NCI-H446 treated with DMSO at 0.1 percent for 48 hours (cell line): ENCODE data around the gene TMEM135.
"Not testable (repeated sequence)": the region's sequence is repeated elsewhere in the genome, so short reads cannot be mapped to it uniquely, and the experiment has no call there.

Source experiments
- DNase-seq: peaks from one replicate; lab custom pipeline; 2025; lab: John Stamatoyannopoulos, UW

Gene TMEM135

DNA sequence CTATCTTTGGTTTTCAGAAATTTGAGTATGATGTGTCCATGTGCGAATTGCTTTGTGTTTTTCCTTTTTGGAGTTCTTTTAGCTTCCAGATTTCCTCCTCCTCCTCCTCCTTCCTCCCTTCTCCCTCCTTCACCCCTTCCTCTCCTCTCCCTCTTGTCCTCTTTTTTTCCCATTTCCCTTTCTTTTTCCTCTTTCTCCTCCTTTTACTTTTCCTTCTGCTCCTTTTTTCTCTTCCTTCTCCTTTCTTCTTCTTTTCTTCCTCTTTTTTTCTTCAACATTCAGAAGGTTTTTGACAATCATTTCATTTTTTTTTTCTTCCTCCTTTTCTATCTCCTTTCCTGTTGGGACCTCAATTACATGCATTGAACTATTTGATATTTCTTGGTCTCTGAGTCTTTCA, 104.9 kb downstream of the TMEM135 start:
- DNase-seq = no peak

DNA sequence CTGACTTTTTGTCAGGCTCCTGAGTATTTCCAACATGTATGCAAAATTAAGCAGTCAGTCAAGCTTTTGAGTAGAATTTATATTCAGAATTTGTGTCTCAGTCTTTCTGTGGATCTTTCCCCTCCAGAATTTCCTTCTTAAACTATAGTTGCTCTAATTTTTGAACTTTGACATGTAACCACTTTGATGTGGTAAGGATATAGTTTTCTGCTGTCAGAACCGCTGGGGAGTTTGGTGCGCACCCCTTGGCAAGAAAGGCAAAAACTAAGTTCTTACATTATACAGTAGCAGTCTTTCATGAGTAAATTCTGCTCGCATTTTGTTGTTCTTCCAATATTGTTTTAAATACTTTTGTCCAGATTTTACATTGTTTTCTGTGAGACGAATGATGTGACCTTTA, 105.9 kb downstream of the TMEM135 start:
- no peak for DNase-seq

DNA sequence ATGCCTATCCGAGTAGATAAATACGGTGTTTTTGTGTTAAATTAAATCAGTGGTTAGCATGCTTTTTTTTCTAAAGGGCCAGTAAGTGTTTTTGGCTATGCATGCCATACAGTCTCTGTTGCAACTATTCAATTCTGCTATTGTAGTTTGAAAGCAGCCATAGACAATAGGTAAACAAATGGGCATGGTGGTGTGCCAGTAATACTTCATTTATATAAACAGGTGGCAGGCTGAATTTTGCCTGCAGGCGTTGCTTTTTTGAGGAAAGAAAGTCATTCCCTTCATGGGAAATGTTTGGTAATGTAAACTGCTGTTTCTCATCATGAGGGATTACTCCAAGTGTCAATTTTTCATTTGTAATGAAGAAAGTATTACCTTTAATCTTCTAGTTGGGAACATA, 106.5 kb downstream of the TMEM135 start:
- DNase-seq = no peak

DNA sequence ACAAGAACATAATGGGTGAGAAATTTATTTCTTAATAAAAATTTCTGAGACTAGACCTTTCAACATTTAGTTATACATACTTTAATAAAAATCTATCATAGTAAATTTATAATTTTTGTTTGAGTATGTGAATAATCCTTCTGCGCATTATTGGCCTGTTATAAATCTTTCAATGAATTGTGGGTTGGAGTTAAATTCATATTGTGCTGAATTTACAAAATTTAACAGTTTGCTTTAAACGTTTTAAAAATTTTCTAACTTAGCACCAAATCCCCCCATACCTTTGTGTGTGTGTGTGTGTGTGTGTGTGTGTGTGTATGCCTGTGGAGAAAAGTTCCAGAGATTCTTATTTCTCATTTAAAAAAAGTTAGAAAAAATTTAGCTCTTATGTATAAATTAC, 111.0 kb downstream of the TMEM135 start:
- no peak for DNase-seq

DNA sequence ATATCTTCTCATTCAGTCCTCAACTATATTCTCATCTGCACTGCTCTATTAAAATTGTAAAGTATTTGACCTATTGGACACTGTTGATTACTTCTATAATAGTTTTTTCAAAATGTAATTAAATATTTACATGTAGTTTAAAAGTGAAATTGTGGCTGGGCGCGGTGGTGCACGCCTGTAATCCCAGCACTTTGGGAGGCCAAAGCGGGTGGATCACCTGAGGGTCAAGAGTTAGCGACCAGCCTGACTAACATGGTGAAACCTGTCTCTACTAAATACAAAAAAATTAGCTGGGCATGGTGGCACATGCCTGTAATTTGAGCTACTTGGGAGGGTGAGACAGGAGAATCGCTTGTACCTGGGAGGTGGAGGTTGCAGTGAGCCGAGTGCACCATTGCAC, 112.0 kb downstream of the TMEM135 start:
- DNase-seq = not testable (repeated sequence)

DNA sequence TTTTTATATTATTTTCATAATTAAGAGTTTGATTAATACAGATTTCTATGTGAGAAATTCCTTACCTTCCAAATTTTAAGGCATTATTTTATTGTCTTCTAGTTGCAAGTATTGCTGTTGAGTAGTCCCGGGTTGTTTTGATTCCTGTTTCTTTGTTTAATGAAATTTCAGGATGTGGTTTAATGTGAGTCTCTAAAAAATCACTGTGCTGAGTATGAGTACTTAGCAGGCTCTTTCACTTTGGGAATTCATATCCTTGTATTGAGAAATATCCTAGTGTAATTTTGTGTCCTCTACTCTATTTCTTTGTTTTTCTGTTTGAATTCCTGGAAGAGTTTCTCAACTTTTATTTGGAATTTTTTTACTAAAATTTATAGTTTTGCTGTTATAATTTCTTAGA, 113.2 kb downstream of the TMEM135 start:
- DNase-seq = no peak

DNA sequence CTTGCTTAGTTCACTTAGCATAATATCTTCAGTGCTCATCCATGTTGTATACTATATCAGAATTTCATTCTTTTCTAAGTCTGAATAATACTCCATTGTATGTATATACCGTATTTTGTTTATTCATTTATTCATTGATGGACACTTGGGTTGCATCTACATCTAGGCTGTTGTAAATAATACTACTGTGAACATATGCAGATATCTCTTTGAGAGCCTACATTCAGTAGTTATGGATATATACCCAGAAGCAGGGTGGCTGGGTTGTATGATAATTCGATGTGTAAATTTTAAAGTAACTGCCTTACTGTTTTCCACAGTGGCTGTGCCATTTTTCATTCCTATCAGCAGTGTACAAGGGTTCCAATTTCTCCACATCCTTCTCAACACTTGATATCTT, 116.5 kb downstream of the TMEM135 start:
- no peak for DNase-seq

DNA sequence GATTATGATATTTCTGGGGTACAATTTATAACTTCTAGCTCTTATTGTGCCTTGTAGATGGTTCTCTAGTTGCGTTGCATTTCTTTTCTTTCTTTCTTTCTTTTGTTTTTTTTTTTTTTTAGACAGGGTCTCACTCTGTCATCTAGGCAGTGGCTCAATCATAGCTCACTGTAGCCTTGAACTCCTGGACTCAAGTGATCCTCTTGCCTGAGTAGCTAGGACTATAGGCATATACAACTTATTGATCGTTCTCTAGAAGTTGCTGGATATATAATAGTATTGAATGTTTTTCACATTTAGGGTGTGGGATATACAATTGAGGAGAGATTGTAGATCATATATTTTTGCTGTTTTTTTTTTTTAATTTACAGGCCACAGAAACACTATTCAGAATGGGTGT, 119.2 kb downstream of the TMEM135 start:
- no peak for DNase-seq

DNA sequence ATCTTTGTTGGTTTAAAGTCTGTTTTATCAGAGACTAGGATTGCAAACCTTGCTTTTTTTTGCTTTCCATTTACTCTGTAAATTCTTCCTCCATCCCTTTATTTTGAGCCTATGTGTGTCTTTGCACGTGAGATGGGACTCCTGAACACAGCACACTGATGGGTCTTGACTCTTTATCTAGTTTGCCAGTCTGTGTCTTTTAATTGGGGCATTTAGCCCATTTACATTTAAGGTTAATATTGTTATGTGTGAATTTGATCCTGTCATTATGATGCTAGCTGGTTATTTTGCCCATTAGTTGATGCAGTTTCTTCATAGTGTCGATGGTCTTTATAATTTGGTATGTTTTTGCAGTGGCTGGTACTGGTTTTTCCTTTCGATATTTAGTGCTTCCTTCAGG, 131.3 kb downstream of the TMEM135 start:
- DNase-seq = not testable (repeated sequence)

DNA sequence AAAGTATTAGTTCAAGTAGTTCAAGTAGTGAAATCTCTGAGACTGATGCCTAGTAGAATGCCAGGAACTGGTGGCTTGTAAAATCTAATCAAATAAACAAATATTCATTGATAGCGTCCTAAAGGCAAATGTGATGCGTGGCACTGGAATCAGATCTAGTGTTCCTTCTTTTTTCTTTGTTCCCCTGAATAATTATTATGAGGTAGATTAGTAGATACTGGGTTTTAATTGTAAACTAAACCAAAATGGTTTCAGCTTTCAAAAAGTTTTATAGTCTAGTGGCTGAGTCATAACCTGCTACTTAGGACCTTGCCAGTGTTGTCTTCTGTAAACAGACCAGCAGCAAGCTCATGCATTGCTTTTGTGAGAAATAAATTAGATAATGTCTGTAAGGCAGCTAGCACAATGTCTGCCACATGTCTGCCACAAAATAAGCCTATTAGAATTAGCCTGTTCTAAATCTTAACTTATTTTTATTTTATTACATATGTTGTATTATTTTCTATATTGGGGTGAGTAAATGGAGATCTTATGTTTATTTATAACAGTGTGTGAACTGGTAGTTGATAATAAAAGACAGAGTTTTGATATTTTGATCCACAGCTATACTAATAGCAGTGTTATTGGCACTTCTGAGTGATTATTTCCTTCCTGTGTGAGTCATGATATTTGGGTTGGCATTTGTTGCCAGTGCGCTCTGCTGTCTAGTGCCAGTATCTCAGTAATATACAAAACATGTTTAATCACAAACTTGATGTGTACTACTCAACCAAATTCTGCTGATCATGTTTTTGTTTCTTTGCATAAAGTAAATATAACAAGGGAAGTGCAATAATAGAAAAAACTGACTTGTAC, 135.7 kb downstream of the TMEM135 start:
- DNase-seq = peak; percentile 58

DNA sequence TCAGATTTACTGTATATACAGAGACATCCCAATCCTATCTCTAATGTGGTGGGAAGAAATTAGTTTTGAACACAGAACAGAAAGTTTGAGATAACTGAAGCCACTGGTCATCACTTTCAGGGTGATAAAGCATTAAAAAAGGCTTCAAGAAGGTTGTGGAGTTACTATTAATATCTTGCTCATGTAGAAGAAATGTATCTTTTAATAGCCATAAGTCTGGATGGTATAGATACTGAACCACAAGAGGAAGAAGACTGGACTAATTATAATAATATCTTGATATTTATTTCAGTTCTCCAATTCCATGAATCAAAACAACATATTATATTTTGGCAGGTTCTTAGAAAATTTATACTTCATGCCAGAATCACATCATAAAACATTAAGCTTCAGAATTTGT, 137.1 kb downstream of the TMEM135 start:
- no peak for DNase-seq

DNA sequence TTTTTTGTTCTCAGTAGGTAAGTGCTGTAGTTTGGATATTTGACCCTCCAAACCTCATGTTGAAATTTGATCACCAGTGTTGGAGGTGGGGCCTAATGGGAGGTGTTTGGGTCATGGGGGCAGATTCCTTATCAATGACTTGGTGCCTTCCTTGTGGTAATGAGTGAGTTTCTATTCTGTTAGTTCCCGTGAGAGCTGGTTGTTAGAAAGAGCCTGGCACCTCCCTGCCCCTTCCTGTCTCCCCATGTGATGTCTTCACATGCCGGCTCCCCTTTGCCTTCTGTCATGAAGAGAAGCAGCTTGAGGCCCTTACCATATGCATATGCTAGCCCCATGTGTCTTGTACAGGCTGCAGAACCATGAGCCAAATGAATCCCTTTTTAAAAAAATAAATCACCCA, 138.3 kb downstream of the TMEM135 start:
- no peak for DNase-seq

DNA sequence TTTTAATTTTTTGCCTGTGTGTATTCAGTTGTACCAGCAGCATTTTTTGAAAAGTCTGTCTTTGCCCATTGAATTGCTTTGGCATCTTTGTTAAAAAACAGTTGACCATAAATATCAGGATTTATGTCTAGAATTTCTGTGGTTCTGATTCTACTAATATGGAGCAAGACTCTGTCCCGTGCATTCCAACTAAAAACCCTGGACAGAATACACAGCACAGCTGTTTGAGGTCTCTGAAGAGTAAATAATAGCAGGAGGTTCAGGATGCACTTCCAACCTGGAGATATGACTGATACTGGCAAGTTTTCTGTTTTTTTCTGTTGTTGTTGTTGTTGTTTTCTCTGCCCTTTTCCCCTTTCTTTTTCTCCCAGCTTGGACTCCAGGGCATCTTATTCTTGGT, 141.9 kb downstream of the TMEM135 start:
- no peak for DNase-seq

DNA sequence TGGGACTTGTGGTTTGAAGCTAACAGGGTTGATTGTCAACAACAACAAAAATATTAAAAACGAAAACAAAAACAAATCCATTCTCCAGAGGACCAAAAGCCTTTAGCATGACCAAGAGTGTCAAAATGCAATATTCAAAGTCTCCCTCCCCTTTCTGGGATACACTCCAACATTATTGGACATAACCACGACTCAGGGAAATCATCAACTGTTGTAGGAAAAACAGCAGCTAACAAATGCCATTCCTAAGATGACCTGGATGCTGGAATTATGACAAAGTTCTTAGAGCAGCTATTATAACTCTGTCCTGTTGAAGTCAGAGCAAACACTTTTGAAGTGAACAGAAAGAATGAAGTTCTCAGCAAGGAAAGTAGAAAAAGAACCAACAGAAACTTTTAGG, 143.0 kb downstream of the TMEM135 start:
- no peak for DNase-seq

DNA sequence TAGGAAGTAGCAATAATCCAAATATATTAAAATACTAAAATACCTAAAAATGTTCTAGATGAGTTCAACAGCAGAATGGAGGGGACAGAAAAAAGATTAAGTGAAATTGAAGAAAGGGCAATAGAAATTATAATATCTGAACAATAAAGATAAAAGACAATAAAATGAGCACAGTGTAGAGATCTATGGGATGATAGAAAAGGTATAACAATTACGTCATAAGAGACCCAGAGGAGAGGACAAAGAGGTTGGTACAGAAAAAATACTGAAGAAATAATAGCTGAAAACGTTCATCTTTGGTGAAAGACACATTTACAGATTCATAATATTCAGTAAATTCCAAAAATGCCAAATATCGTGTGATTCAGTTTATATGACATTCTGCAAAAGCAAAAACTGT, 143.4 kb downstream of the TMEM135 start:
- DNase-seq = no peak

DNA sequence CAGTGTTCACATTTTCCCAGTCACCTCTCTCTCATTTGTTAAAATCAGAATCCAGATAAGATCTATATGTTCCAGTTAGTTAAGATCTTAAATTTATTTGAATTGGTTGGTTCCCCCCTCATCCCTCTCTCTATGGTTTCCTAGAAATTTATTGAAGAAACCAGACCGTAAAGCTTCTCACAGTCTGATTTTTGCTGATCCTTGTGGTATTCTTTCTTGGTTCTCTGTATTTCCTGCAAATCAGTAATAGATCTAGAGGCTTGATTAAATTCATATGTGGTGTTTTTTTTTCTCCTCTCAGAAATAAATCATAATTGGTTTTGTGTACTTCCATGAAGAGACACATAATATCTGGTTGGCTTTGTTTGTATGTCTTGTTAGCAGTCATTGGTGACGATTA, 147.5 kb downstream of the TMEM135 start:
- DNase-seq = no peak

DNA sequence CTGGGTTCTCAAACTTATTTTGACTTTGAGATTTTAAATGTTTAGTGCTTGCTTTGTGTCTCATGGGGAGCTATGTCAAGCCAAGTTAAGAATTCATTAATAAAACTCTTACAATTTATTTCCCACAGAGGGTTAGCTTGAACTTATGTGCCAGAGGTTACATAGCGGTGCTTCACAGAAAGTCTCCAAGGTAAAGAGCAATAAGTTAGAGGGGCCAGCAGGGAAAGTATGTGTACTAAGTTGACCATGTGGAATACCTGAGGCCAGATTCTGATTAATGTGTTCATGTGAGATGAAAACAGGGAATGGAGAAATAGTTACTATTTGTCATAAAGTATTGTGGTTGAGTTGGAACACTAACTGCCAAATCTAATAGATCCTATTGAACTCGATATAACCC, 149.3 kb downstream of the TMEM135 start:
- DNase-seq = no peak

DNA sequence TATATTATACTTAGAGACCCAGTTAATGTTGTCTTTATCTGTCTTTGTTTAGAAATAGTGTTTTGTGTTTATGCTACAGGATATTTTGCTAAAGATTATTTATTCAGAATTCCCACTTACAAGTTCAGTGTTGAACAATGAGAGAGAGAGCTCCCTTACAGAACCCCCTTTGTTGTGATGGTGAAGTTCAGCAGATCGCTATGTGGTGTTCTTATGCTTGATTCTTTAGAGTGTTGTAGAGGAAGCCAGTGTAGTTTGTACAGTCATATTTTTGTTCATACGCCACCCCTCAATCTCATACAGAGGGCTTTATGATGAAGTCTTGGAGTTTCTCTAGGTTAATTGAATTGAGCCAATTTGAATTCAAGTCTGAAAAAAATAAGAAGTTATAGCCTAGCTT, 150.2 kb downstream of the TMEM135 start:
- no peak for DNase-seq

DNA sequence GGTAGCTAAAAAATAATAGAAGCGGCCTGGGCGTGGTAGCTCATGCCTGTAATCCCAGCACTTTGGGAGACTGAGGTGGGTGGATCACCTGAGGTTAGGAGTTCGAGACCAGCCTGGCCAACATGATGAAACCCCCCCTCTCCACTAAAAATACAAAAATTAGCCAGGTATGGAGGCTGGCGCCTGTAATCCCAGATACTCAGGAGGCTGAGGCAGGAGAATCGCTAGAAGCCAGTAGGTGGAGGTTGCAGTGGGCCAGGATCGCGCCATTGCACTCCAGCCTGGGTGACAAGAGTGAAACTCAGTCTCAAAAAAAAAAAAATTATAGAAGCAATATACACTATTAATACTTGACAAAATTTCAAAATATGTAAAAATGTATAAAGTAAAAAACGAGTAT, 150.7 kb downstream of the TMEM135 start:
- not testable (repeated sequence) for DNase-seq

DNA sequence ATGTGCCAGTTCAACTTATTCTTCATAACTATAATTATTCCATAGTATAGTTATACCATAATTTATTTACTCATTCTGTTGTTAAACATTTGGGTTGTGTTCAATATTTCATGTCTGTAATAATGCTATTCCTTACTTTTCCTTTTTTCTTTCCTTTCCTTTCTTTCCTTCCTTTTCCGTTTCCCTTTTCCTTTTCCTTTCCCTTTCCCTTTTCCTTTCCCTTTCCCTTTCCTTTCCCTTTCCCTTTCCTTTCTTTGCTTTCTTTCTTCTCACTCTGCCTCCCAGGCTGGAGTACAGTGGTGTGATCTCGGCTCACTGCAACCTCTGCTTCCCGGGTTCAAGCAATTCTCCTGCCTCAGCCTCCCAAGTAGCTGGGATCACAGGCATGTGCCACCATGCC, 151.2 kb downstream of the TMEM135 start:
- not testable (repeated sequence) for DNase-seq

DNA sequence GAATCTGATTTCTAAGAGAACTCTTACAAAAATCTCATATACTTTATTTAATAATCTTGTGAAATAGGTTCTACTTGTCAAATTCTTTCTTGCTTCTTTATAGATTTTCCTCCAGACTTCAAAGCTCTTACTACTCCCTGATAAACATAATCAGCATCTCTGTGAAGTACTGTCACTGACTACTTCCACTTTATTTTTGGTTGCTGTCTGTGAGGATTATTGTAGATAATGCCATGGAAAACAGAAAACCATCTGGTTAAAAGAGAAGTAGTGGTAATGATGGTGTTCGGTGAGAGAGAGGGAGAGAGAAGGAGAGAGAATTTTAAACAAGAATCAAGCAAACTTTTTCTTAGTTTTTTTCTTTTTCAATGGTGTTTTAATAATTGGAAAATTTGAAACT, 152.3 kb downstream of the TMEM135 start:
- no peak for DNase-seq

DNA sequence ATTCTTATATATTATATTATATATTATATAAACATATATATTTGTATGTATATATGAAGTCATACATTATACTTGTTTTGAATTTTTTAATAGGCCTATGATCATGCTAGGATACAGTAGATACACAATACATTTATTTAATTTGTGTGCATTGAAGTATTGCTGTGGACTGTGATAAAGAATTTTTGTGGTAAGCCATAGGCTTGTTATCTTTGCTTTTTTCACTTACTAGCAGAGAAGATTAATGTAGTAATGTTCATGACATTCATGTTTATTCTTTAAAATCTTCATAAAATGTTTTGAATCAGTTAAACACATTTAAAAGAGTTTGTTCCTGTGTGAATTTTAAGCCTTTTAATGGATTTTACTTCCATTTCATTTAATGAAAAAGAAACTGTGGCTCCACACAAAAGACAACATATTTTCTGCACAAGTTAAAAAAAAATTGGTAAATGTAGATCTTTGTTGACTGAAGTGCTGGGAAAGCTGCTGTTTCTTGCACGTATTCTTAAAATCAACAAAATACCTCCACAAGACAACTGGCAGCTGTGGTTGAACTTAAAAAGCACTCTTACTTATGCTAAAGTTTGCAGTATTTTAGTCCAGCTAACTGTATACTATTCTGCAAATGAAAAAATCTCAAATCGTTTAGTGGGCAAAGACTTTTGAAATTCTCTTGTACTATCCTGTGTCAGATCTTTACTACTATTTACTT, 156.2 kb downstream of the TMEM135 start:
- DNase-seq = no peak

DNA sequence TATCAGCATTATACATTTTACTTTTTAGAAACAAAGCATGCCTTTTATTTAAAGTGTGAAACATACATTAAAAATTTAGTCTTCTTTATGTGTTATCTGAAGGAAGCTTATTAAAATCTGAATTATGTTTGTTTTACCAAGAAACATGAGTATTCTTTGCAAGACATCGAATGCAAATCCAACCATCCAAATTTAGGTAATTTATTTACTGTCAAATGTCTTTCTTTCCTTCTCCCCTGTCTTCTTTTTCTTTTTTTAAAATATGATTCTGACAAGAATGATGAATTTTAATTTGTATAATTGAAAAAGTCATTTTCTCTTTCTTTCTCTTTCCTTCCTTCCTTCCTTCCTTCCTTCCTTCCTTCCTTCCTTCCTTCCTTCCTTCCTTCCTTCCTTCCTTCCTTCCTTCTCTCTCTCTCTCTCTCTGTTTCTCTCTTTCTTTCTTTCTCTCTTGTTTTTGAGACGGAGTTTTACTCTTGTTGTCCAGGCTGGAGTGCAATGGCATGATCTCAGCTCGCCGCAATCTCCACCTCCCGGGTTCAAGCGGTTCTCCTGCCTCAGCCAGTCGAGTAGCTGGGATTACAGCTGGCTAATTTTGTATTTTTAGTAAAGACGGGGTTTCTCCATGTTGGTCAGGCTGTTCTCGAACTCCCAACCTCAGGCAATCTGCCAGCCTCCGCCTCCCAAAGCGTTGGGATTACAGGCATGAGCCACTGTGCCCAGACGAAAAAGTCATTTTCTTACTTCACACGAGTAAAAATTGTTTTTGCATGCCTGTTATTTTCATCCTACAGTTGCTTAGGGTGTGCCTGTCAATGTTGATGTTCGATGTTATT, 157.5 kb downstream of the TMEM135 start:
- DNase-seq = no peak
